Measurements from ENCODE around the gene C19orf44. TPM values are rescaled to one million over a fixed set of nuclear protein-coding genes. Genes with fewer than 3 reads are reported as not detected.

C19orf44 gene
- total and polyA plus RNA-seq, 2 of the 4 experiments (the other 2 are of a cell fraction), result 1.4 to 3.8 TPM

DNA sequence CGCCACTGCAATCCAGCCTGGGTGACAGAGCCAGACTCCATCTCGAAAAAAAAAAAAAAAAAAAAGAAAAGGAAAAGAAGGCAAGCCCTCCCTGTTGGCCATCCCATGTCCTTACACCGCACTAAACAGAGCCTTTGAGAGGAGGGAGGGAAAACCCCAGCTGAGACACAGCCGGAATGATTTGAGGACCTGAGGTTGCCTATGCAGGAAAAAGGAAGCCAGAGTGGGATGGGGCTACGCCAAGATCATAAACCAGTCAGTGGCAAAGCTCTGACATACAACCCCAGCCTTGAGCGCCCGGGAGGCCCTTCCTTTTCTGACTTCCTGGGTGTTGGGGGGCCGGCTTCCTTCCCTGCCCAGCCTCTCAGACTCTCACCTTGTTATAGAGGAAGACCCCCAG is 58.6 kb downstream of the C19orf44 start:
- dilution Hi-C loops (cut with HindIII; ENCODE audit: low sequenced_read_pairs, unreplicated experiment), result no loop called here
- in situ Hi-C loops (cut with MboI; ENCODE audit: low sequenced_read_pairs), result no loop called here
- no peak overlapping the region for H3K9ac ChIP-seq (ENCODE audit: low read depth, low read length)
- H2AK5ac ChIP-seq (ENCODE audit: low read depth, low read length), result no peak overlapping the region
- no peak overlapping the region for H2BK120ac ChIP-seq (ENCODE audit: low read depth, low read length)
- ATAC-seq (ENCODE audit: low read depth) (no peak), DNase-seq (no peak)
- H2BK5ac ChIP-seq (ENCODE audit: low read depth, low read length, poor library complexity, severe bottlenecking), result no peak overlapping the region
- H3K4ac ChIP-seq (ENCODE audit: low read depth, low read length), result no peak overlapping the region
- peaks cover 17% of the 10 kb centered on the region; the same call in 1 of the 2 replicates for H4K20me1 ChIP-seq (ENCODE audit: insufficient read depth, low read length)
- CTCF ChIA-PET, result no interaction called here
- H3K27ac ChIP-seq (ENCODE audit: insufficient read depth, low read length), result no peak overlapping the region
- intact Hi-C loops (cut with micrococcal nuclease), result no loop called here
- H3K4me1 ChIP-seq (ENCODE audit: control insufficient read depth, insufficient read depth, low read length), result no peaks in the 10 kb centered on the region
- no peak overlapping the region for H2AFZ ChIP-seq (replicated peaks; ENCODE audit: low read length, poor library complexity)
- H3K56ac ChIP-seq (ENCODE audit: extremely low read depth, insufficient read depth, low read length), result no peak overlapping the region
- H4K8ac ChIP-seq (ENCODE audit: low read depth in 2 of 2, low read length in 2 of 2), result no peak overlapping the region
- H4K5ac ChIP-seq (ENCODE audit: low read depth, low read length), result no peak overlapping the region
- no peak overlapping the region for H2BK15ac ChIP-seq (ENCODE audit: low read depth, low read length)
- H4K91ac ChIP-seq (ENCODE audit: insufficient read depth, low read depth, low read length), result no peak overlapping the region
- H3K14ac ChIP-seq (replicated peaks; ENCODE audit: low read depth, low read length), result no peak overlapping the region
- H3K4me2 ChIP-seq (ENCODE audit: low read depth, low read length), result no peak overlapping the region
- H3K4me3 ChIP-seq (ENCODE audit: insufficient read depth, low read depth, low read length), result no peak overlapping the region
- peaks cover 18 to 45% of the 10 kb centered on the region in 2 experiments for H3K79me1 ChIP-seq (ENCODE audit: low read depth in 1 of 2, low read length in 2 of 2)
- TF ChIP-seq, protein P1, sequence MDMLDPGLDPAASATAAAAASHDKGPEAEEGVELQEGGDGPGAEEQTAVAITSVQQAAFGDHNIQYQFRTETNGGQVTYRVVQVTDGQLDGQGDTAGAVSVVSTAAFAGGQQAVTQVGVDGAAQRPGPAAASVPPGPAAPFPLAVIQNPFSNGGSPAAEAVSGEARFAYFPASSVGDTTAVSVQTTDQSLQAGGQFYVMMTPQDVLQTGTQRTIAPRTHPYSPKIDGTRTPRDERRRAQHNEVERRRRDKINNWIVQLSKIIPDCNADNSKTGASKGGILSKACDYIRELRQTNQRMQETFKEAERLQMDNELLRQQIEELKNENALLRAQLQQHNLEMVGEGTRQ (IDR thresholded peaks at IDR 0.05; ENCODE audit: low read depth, low read length), result no peak
- TF ChIP-seq MAZ (IDR thresholded peaks at IDR 0.05; ENCODE audit: borderline replicate concordance, low read depth, low read length), result no peak
- TF ChIP-seq MAFK (IDR thresholded peaks at IDR 0.05; ENCODE audit: low read depth, low read length), result no peak
- TF ChIP-seq, protein P2, sequence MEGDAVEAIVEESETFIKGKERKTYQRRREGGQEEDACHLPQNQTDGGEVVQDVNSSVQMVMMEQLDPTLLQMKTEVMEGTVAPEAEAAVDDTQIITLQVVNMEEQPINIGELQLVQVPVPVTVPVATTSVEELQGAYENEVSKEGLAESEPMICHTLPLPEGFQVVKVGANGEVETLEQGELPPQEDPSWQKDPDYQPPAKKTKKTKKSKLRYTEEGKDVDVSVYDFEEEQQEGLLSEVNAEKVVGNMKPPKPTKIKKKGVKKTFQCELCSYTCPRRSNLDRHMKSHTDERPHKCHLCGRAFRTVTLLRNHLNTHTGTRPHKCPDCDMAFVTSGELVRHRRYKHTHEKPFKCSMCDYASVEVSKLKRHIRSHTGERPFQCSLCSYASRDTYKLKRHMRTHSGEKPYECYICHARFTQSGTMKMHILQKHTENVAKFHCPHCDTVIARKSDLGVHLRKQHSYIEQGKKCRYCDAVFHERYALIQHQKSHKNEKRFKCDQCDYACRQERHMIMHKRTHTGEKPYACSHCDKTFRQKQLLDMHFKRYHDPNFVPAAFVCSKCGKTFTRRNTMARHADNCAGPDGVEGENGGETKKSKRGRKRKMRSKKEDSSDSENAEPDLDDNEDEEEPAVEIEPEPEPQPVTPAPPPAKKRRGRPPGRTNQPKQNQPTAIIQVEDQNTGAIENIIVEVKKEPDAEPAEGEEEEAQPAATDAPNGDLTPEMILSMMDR (conservative IDR thresholded peaks at IDR 0.05; ENCODE audit: low read depth, low read length), result no peak
- TF ChIP-seq RFX5 (IDR thresholded peaks at IDR 0.05; ENCODE audit: low read depth, low read length), result no peak
- TF ChIP-seq FOS (IDR thresholded peaks at IDR 0.05; ENCODE audit: low read depth, low read length), result no peak
- no peak for TF ChIP-seq POLR2A (IDR thresholded peaks at IDR 0.05; ENCODE audit: low read depth, low read length)
- TF ChIP-seq RAD21 (IDR thresholded peaks at IDR 0.05; ENCODE audit: low read length), result no peak
- no peak for TF ChIP-seq MXI1 (IDR thresholded peaks at IDR 0.05; ENCODE audit: borderline replicate concordance, low read depth, low read length)
- TF ChIP-seq BHLHE40 (IDR thresholded peaks at IDR 0.05; ENCODE audit: low read depth, low read length), result no peak
- TF ChIP-seq RCOR1 (IDR thresholded peaks at IDR 0.05; ENCODE audit: insufficient replicate concordance, low read length), result no peak
- TF ChIP-seq, protein P3, sequence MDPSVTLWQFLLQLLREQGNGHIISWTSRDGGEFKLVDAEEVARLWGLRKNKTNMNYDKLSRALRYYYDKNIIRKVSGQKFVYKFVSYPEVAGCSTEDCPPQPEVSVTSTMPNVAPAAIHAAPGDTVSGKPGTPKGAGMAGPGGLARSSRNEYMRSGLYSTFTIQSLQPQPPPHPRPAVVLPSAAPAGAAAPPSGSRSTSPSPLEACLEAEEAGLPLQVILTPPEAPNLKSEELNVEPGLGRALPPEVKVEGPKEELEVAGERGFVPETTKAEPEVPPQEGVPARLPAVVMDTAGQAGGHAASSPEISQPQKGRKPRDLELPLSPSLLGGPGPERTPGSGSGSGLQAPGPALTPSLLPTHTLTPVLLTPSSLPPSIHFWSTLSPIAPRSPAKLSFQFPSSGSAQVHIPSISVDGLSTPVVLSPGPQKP (IDR thresholded peaks at IDR 0.05; ENCODE audit: borderline replicate concordance, low read depth, low read length), result no peak
- no peak for TF ChIP-seq SMC3 (IDR thresholded peaks at IDR 0.05; ENCODE audit: low read depth, low read length)
- no peak for TF ChIP-seq CHD1 (IDR thresholded peaks at IDR 0.05; ENCODE audit: low read depth, low read length)
- no peak for TF ChIP-seq CEBPB (IDR thresholded peaks at IDR 0.05; ENCODE audit: low read depth, low read length)
- no peak for TF ChIP-seq NFE2L2 (IDR thresholded peaks at IDR 0.05; ENCODE audit: low read depth, low read length)
- H3K27me3 ChIP-seq (ENCODE audit: control insufficient read depth, insufficient read depth, low read length), result no peaks in the 10 kb centered on the region
- 100% methylated on average over 1 of the region's 8 CpGs; no CpG with 5 or more reads in 1 of the 2 experiments for WGBS, 2 experiments (ENCODE audit: extremely low coverage in 2 of 2, insufficient read length in 1 of 2)
- no peaks in the 10 kb centered on the region for H3K9me3 ChIP-seq (ENCODE audit: control insufficient read depth, insufficient read depth, low read length)
- no peak overlapping the region for H2BK20ac ChIP-seq (ENCODE audit: low read depth, low read length)
- peaks cover 10% of the 10 kb centered on the region for H3K9me1 ChIP-seq (ENCODE audit: insufficient read depth, low read length)
- BruUV-seq (replicated peaks), result no TSS peak
- H2AK9ac ChIP-seq (replicated peaks; ENCODE audit: low read depth, low read length, poor library complexity), result no peak overlapping the region
- H3K23ac ChIP-seq (ENCODE audit: low read depth, low read length), result no peak overlapping the region
- H3K36me3 ChIP-seq (ENCODE audit: control insufficient read depth, insufficient read depth, low read length), result peaks cover 41% of the 10 kb centered on the region
- POLR2A ChIA-PET (ENCODE audit: unreplicated experiment), result no interaction called here
- H3K18ac ChIP-seq (ENCODE audit: low read depth, low read length), result no peak overlapping the region

Measured in IMR-90 (cell line).